ENCODE data around the gene CNGB1.
"Not testable (repeated sequence)": the region's sequence is repeated elsewhere in the genome, so short reads cannot be mapped to it uniquely, and the experiment has no call there.

The CNGB1 gene

DNA sequence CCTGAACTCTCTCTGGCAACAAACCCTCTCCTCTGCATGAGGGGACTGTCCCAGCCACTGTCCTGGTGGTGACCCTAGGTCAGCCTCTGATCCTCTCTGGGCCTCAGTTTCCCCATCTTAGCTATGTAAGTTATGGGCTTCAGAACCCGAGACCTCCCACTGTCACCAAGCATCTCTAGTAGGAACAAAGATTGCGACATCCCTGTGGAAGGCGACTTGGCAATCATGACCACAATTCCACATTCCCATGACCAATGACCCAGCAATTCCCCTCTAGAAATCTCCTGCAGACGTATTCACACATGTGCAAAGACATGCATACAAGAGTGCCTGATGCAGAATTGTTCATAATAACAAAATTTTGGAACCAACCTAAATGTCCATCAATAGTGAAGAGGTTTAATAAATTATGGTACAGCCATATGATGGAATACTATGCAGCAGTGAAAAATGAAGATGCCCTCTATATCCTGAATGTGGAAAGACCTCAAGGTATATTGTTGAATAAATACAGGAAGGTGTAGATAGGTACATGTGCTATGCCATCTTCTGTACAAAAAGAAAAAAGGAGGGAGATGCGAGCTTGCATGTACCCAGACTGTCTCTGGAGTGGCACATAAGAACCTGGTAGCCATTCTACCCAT, 21.2 kb downstream of the CNGB1 start:
- DNase-seq: no peak

DNA sequence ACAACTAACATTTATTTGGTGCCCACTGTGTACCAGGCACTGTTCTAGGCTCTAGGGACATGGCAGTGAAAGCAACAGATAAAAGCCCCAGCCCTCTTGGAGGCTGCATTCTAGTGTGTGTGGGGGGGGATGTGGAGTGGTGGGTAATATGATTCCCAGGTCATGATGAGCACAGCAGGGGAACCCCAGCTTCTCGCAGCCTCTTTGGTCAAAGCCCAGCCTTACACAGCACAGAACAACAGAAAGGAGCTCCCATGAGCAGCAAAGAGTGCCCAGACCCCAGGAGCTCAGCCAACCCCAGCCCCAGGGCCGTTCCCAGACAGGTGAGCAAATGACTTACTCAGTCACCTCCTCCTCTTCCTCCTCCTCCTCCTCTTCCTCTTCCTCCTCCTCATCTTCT, 21.9 kb downstream of the CNGB1 start:
- no peak for DNase-seq

DNA sequence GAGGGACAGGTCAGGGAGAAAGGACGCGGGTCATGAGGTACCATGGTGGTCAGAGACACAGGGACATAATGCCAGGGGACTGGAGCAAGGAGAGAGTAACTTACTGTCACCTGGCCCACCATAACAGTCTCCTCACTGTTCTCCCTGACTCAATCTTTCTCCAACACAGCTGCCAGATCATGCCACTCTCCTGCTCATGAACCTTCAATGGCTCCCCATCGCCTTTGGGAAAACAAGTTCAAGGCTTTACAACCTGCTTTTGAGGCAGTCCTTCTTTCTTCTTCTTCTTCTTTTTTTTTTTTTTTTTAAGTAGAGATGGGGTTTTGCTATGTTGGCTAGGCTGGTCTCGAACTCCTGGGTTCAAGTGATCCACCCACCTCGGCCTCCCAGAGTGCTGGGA, 22.9 kb downstream of the CNGB1 start:
- no peak for DNase-seq

DNA sequence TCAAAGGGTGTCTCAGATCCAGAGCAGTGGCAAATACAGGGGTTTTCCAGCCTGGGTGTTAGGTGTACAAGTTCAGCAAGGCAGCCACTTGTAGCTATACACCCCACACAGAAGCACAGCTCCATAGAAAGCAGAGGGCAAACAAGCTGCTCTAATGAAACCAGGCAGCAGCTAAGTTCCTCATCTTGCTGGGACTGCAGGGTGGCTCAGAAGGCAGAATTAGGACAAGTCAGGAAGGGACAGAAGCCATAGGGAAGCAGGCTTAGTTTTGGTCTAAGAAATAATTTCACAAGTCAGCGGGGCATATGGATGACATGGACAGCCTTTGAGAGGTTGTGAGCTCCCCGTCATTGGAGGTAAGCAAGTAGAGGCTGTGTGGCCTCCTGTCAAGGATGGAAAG, 23.7 kb downstream of the CNGB1 start:
- DNase-seq: no peak

DNA sequence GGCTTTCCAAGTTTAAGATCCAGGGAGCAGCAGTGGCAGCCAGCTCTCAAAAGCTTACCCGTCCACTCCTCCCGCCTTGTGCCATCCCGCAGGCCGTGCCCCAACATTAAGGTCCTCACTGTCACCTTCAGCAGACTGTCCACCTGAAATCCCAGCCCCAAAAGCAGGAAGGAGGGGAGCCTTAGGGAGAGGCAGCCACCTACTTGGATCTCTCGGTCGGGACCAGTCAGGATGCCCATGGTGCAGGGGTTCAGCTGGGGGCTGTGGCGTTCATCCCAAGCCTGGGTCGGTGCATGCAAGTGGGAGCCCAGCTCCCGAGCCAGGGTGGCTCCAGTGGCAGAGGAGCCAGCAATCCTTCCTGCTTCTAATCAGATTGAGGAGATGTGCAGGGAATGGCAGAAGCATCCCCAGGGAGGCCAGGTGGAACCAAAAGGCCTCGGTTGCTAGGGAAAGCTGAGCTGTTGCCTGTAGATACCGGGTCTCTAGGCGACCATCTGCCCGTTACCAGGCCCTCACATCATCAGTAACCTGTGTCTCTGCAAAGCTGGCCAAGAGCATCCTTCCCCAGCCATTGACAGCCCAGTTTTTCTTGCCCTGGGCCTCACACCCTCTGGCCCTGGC, 24.6 kb downstream of the CNGB1 start:
- DNase-seq: no peak

DNA sequence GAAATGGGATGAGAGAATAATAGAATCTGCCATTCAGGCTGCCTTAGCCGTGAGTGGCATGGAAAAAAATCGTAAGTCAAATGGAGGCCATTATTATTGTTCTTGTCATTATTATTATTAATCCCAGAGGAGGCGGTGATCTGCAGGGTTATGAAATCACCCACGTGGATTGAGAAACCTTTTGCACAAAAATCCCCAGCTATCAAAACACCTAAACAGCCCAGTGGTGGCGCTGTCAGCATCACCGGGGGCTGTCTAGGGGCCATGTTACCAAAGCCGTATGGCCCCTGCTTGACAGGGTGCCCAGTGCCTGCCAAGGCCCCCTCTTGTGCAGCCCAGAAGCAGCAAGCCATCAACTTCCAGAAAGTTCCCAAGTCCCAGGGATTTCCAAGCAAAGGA, 25.2 kb downstream of the CNGB1 start:
- DNase-seq: no peak

DNA sequence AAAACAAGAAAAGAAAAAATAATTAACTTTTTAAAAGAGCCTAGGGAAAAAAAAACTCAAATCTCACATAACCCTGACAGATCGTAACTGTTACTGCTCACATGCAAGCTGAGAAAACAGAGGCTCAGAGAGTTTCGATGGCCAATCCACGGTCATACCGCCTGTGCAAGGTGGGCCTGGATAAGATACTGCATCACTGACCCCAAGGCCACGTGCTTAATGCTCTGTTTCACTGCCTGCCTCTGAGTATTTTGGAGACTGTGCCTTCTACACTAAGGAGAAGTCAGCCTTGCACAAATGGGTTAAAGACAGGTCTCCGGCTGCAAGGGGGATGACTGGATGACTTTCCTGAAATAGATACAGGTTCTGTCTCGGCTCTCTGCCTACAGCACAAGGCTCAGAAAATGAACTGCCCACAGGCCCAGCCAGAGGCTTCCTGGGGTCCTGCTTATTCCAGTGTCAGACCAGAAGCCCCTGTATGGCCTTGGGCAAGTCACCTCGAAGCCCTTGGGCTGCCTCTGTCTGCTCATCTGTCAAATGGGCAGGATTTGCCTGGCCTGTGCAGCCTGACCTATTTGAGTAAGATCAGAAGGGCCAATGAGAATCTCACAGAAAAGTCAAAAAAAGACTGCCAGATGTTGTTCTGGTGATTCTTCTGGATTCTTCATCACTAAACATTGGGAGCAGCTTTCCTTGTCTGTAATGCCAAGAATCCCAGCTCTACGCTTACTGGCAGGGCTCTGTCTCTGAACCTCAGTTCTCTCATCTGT, 25.8 kb downstream of the CNGB1 start:
- DNase-seq: no peak

DNA sequence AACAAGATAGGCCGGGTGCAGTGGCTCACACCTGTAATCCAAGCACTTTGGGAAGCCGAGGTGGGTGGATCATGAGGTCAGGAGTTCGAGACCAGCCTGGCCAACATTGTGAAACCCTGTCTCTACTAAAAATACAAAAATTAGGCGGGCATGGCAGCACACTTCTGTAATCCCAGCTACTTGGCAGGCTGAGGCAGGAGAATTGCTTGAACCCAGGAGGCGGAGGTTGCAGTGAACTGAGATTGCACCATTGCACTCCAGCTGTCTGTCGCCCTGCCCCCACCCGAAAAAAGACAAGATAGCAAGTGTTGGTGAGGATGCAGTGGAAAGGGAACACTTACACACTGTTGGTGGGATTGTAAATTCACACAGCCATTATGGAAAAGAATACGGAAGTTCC, 27.5 kb downstream of the CNGB1 start:
- not testable (repeated sequence) for DNase-seq

DNA sequence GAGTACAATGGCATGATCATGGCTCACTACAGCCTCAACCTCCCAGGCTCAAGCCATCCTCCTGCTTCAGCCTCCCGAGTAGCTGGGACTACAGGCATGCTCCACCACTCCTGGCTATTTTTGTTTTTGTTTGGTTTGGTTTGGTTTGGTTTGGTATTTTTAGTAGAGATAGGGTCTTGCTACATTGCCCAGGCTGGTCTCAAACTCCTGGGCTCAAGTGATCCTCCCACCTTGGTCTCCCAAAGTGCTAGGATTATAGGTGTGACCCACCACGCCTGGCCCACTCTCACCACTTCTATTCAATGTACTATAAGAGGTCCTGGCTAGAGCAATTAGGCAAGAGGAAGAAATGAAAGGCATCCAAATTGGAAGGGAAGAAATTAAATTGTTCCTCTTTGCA, 29.0 kb downstream of the CNGB1 start:
- not testable (repeated sequence) for DNase-seq

DNA sequence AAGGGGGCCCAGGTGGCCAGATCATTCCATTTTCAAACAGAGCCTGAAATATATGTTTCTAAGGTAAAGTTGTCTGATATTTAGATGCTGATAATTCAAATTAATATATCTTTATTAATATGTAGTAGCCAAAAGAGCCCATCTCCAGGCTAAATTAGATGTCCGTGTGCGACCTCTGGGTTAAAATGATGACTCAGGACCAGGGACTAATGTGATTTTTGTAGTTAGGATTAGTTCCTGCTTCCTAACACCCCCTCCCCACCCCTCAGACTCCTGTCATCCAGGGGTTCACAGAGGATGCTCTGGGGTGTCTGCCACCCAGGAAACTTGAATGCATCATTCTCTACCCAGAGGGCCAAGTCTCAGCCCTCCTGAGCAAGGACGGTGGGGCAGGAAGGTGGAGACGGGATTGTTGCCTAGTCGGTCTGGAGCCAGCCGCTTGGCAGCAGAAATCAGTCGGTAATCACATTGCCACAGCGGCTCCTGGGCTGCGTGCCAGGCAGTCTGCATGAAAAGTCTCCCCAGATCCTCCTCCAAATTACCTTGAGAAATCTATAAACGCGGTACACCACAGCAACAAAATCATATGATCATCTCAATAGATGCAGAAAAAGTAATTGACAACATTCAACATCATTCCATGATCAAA, 29.8 kb downstream of the CNGB1 start:
- no peak for DNase-seq

DNA sequence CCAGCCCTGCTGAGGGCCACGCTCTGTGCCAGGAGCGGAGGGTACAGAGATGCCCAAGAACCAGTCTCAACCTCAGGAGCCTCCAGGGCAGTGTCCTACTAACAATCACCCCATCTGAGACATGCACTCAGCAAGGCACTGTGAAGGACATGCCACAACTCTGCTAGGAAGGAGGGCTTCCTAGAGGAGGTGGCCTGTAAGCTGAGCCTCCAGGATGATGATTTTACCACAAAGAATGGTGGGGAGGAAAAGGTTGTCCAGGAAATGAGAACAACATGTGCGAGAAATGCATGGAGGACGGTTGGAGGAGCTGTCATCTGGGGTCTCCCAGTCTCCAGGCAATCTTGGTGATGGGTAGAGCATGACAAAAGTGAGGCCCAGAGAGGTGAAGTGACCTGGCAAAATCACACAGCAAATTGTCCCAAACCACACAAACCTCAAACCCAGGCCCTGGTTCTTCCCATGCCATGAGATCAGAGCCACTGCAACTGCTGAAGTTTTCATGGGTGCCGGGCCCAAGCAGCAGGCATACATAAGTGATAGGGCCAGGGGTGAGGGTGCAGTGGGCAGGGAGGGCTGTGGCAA, 30.5 kb downstream of the CNGB1 start:
- DNase-seq: no peak

DNA sequence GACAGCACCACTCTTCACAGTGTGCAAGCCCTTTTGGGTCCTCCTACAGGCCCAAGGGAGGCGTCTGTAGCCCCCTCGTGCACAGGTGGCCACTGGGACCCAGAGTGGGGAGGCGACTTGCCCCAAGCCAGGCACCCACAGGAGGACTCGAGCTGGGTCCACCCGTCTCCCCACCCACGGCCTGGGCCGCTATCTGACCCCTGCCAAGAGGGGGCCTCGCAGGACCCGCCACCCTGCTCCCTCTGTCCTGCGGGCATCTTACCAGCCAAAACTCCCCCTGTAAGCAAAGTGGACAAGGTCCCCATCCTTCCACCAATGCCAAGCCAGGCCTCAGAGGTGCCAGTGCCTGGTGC, 31.1 kb downstream of the CNGB1 start:
- DNase-seq: no peak

DNA sequence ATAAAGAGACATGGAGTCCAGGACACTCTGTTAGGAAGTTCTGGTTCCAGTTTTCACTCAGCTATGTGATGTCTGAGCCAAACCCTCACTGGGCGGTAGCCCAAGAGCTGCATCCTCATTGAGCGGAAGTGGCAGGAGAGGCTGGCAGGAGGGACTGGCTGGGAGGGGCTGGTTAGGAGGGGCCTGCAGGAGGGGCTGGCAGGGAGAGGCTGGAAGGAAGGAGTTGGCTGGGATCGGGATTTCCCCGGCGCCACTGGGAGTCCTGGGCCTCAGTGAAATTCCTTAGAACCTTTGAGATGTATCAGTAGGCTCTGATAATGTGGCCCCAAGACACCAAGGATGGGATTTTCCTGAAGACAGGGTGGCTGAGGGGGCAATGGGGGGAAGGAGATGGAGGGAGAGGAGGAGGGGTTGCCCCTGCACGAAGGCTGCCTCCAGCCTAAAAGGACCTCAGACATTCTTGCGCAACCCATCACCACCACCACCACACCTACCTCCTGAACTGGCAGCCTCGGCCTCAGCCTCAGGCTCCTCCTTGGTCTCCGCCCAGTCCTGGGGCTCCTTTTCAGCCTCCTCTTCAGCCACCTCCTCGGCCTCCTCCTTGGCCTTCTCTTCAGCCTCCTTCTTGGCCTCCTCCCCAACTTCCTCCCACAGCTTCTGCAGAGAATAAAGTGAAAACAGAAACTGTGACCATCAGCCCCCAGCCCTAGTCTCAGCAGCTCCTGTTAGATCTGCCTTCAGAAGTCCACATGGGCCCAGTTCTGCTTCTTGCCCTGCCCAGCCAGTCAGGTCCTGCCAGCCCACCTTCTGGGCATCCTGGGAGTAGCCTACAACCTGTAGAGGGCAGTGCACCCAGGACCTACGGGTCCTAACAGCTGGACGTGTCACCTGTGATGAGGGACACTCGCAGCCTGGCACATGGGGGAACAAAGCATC, 31.7 kb downstream of the CNGB1 start:
- DNase-seq: no peak

DNA sequence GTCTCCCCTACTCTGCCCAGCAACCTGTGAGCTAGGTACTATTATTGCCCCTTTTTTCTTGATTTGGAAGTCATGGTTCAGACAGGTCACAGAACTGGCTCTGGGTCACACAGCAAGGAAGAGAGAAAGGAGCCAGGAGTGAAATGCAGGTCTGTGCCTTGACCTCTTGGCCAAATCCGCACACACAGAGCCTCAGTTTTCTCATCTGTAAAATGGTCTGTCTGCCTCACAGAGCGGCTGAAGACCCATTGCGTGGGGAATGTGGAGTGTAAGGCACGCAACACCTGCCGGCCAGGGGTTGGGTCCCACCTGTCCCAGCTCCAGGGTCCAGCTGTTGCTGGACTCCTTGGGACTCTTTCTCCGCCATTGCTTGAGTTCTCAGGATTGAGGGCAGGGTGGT, 32.4 kb downstream of the CNGB1 start:
- no peak for DNase-seq

DNA sequence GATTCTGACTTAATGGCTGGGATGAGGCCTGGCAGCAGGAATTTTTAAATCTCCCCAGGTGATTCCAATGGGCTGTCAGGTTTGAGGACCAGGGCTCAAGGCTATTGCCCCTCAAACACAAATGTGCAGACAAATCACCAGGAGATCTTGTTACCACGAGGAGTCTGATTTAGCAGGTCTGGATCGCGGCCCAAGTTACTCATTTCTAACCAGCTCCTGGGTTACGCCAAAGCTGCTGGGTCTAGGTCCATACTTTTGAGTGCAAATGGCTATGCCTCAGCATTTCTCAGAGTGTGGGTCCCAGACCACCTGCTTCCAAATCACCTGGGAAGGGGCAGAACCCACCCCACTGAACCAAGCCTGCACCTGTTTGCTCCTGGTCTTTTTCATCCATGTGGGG, 33.1 kb downstream of the CNGB1 start:
- DNase-seq: no peak

DNA sequence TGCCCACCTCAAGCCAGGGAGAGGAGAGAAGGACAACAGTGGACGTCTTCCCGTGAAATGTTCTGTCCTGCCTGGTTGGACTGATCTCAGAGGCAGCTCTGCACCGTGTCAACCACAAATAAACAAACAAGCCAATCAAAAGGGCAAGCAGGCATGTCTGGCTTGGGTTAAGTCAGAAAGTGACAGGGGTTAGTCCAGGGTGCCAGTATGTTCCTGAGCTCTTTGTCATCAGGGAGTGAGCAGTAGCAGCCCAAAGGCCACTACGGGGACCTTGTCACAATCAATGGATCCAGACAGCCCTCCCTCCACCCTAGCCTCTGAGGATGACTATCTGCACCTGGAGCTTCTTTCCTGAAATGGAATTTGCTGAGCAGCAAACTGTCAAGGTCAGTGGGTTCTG, 35.0 kb downstream of the CNGB1 start:
- no peak for DNase-seq

DNA sequence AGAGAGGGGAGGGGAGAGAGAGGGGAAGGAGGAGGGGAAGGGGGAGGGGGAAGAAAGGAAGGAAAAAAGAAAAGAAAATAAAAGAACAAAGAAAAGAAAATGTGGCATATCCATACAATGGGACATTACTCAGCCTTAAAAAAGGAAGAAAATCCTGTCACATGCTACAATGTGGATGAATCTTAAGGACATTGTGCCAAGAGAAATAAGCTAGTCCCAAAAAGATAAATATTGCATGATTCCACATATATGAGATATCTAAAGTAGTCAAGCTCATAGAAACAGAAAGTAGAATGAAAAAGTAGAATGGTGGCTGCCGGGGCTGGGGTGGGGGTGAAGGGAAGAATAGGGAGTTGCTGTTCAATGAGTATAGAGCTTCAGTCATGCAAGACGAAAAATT, 40.4 kb downstream of the CNGB1 start:
- no peak for DNase-seq

DNA sequence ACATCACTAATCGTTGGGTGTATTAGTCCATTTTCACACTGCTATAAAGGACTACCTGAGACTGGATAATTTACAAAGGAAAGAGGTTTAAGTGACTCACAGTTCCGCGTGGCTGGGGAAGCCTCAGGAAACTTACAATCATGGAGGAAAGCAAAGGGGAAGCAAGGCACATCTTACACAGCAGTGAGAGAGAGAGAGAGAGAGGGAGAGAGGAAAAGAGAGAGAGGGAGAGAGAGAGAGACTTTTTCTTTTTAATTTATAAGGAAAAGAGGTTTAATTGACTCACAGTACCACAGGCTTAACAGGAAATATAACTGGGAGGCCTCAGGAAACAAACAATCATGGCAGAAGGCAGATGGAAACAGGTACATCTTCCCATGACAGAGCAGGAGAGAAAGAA, 41.7 kb downstream of the CNGB1 start:
- DNase-seq: no peak

DNA sequence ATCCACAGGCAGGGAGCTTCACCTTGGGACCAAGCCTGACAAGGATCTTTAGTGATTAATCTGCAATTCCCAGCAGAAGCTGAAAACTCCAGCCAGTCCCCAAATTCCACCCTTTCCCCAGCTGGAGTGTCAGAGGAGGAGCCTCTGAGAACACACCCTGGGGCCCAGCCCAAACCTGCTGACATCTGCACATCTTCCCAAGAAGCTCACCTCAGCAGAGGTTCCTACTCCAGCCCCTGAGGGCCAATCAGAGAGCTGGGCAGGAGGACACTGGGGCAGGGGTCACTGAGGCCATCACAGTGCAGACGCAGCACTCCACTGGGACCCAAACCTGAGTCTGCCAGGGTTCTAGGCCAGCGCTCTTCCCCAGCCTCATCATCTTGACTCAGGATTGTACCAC, 44.9 kb downstream of the CNGB1 start:
- no peak for DNase-seq

DNA sequence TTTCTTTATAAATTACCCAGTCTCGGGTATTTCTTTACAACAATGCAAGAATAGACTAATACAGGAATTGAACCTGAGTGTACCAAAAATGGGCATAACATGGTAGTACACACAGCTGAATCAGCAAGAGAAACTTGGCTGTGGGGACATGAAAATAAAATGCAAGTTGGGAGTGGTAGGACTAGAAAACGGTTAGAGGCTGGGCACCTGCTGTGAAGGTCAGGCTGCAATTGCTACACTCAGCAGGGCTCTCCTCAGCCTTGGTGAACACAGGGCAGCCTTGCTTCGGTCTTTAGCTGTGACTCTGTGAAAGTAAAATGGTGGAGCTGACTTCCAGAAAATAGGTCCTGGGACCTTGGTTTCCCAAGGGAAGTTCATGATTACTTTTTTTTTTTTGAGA, 45.6 kb downstream of the CNGB1 start:
- no peak for DNase-seq

DNA sequence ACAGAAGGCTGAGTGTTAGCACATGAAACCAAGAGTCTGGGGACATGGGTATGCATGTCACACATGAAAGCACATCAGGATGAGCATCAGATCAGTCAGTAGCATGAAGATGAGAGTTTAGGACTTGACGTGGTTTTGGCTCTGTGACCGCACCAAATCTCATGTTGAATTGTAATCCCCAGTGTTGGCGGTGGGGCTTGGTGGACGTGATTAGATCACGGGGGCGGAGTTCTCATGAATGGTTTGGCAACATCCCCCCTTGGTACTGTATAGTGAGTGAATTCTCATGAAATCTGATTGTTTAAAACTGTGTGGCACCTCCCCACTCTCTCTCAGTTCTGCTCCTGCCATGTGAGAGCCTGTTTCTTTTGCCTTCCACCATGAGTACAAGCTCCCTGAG, 46.4 kb downstream of the CNGB1 start:
- DNase-seq: no peak

DNA sequence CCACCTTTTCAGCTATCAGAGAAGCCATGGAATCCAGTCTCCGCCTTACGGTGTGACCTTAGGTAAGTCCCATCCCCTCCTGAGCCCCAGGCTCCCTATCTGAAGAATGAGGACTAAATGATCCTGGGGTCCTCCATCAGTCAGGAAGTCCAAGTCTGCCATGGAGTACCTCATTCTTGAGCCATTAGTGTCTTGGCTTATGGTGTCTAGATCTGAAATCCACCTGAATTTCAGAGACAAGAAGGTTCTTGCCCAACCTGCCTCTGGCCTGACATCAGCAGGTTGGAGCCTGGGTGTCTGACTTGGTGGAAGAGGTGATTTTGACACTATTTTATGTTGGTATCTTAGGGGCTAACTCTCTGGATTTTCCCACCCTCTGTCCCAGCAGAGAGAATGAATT, 47.1 kb downstream of the CNGB1 start:
- DNase-seq: no peak

DNA sequence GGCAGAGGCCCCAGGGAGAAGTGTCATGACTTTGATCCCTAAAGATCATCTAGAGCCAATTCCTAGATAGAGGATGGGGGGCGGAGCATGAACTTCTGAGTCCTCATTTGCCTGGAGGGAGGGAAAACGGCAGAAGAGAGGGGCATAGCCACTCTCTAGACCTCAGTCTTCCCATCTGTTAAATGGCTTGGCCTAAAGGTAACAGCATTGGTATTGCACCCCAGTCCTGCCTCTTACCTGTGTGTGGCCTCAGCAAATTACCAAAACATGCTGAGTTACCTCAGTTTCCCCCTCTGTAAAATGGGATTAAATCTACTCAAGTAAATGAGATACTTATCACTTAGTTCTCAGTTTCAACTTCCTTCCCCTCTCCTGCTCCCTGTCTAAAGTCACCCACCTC, 47.5 kb downstream of the CNGB1 start:
- DNase-seq: no peak
